ENCODE data around the gene ZNF708. TPM values are rescaled to one million over a fixed set of nuclear protein-coding genes. Genes with fewer than 3 reads are reported as not detected.
"Not testable (repeated sequence)": the region's sequence is repeated elsewhere in the genome, so short reads cannot be mapped to it uniquely, and the experiment has no call there.

Gene ZNF708
- total RNA-seq, 1 experiment from 2014 or later, result 34.9 TPM

- H3K27ac Mint-ChIP-seq; POLR2A ChIA-PET; H3K4me1 Mint-ChIP-seq; H3K27me3 Mint-ChIP-seq (ENCODE audit: low read depth); CTCF ChIA-PET; DNase-seq (ENCODE audit: low spot score); ATAC-seq; H3K4me3 Mint-ChIP-seq: not testable (repeated sequence)
- Mint-ChIP-seq H3K36me3 (peaks cover 34% of the 10 kb centered on the region), H3K9me3 (peaks cover 70% of the 10 kb centered on the region)
These were observed 15.6 kb upstream of the ZNF708 start for GRCh38 chr19:21344841-21345240.

GRCh38 chr19:21335721-21336120 is 6.5 kb upstream of the ZNF708 start:
- peaks cover 50% of the 10 kb centered on the region for H3K36me3 Mint-ChIP-seq
- peaks cover 77% of the 10 kb centered on the region for H3K9me3 Mint-ChIP-seq
- ATAC-seq (no peak), DNase-seq (ENCODE audit: low spot score) (no peak)
- CTCF ChIA-PET, result interaction anchor here (0.6 kb wide), 1 partner anchor 8 kb away, joined by 3 read pairs; no protein-coding TSS in a partner anchor
- no peak overlapping the region for H3K4me3 Mint-ChIP-seq
- H3K27me3 Mint-ChIP-seq (ENCODE audit: low read depth), result peaks cover 14% of the 10 kb centered on the region
- no peak overlapping the region for H3K27ac Mint-ChIP-seq
- TF ChIP-seq ZBTB21 (CRISPR knock-in tag; IDR thresholded peaks at IDR 0.05; ENCODE audit: borderline replicate concordance), result no peak
- no peak for TF ChIP-seq KAT7 (CRISPR knock-in tag; IDR thresholded peaks at IDR 0.05; ENCODE audit: borderline replicate concordance)
- H3K4me1 Mint-ChIP-seq, result no peaks in the 10 kb centered on the region
- POLR2A ChIA-PET, result no interaction called here

- Mint-ChIP-seq H3K36me3 (peaks cover 35% of the 10 kb centered on the region), H3K4me3 (peak overlapping the region; percentile 100), H3K27me3 (ENCODE audit: low read depth) (0 out of 2 replicates have a peak, but pooled peaks cover 3% of the 10 kb centered on the region), H3K4me1 (peaks cover 33% of the 10 kb centered on the region), H3K9me3 (peaks cover 30% of the 10 kb centered on the region), H3K27ac (peak overlapping the region; percentile 100)
- TF ChIP-seq ZNF423 (CRISPR knock-in tag; IDR thresholded peaks at IDR 0.05) (no peak), ZNF512 (CRISPR knock-in tag; IDR thresholded peaks at IDR 0.05; ENCODE audit: borderline replicate concordance) (no peak), RORB (CRISPR knock-in tag; IDR thresholded peaks at IDR 0.05) (no peak), E2F5 (CRISPR knock-in tag; IDR thresholded peaks at IDR 0.05) (no peak), GRHL2 (CRISPR knock-in tag; IDR thresholded peaks at IDR 0.05; ENCODE audit: insufficient replicate concordance, severe bottlenecking) (no peak), ETV6 (CRISPR knock-in tag; IDR thresholded peaks at IDR 0.05) (no peak), CTCF (IDR thresholded peaks at IDR 0.05) (no peak), JUN (CRISPR knock-in tag; IDR thresholded peaks at IDR 0.05) (no peak)
- TF ChIP-seq, protein P1, sequence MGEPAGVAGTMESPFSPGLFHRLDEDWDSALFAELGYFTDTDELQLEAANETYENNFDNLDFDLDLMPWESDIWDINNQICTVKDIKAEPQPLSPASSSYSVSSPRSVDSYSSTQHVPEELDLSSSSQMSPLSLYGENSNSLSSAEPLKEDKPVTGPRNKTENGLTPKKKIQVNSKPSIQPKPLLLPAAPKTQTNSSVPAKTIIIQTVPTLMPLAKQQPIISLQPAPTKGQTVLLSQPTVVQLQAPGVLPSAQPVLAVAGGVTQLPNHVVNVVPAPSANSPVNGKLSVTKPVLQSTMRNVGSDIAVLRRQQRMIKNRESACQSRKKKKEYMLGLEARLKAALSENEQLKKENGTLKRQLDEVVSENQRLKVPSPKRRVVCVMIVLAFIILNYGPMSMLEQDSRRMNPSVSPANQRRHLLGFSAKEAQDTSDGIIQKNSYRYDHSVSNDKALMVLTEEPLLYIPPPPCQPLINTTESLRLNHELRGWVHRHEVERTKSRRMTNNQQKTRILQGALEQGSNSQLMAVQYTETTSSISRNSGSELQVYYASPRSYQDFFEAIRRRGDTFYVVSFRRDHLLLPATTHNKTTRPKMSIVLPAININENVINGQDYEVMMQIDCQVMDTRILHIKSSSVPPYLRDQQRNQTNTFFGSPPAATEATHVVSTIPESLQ (CRISPR knock-in tag; IDR thresholded peaks at IDR 0.05), result no peak
- TF ChIP-seq, protein P2, sequence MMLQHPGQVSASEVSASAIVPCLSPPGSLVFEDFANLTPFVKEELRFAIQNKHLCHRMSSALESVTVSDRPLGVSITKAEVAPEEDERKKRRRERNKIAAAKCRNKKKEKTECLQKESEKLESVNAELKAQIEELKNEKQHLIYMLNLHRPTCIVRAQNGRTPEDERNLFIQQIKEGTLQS (CRISPR knock-in tag; conservative IDR thresholded peaks at IDR 0.05), result no peak
- TF ChIP-seq, protein P3, sequence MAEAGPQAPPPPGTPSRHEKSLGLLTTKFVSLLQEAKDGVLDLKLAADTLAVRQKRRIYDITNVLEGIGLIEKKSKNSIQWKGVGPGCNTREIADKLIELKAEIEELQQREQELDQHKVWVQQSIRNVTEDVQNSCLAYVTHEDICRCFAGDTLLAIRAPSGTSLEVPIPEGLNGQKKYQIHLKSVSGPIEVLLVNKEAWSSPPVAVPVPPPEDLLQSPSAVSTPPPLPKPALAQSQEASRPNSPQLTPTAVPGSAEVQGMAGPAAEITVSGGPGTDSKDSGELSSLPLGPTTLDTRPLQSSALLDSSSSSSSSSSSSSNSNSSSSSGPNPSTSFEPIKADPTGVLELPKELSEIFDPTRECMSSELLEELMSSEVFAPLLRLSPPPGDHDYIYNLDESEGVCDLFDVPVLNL (CRISPR knock-in tag; IDR thresholded peaks at IDR 0.05; ENCODE audit: borderline replicate concordance, low read depth), result no peak
- ChIA-PET POLR2A (interaction anchor here (0.6 to 3.1 kb wide), 15 partner anchors 26 to 1890 kb away, joined by 3 to 46 read pairs (median 5); partner anchors contain the start of genes ZNF431, ZNF66, ZNF737 and ZNF738), CTCF (interaction anchor here (0.6 to 2.1 kb wide), 4 partner anchors 8 to 107 kb away, joined by 3 to 9 read pairs (median 3); no protein-coding TSS in a partner anchor)
- DNase-seq (ENCODE audit: low spot score), result no peak
- no peak for ATAC-seq
These were observed 804 bp downstream of the ZNF708 start for GRCh38 chr19:21328406-21328805.

All from WTC11 (cell line).